LNCAP (cell line): ENCODE data around the gene S100A13.

Experiments
- TF ChIP-seq, protein P1 (sequence below): fragments of 450-650 bp; IDR thresholded peaks from 2 replicates; pipeline ENCODE4 v1.5.1; 2017; ENCODE audit warnings: mild to moderate bottlenecking

The S100A13 gene

DNA sequence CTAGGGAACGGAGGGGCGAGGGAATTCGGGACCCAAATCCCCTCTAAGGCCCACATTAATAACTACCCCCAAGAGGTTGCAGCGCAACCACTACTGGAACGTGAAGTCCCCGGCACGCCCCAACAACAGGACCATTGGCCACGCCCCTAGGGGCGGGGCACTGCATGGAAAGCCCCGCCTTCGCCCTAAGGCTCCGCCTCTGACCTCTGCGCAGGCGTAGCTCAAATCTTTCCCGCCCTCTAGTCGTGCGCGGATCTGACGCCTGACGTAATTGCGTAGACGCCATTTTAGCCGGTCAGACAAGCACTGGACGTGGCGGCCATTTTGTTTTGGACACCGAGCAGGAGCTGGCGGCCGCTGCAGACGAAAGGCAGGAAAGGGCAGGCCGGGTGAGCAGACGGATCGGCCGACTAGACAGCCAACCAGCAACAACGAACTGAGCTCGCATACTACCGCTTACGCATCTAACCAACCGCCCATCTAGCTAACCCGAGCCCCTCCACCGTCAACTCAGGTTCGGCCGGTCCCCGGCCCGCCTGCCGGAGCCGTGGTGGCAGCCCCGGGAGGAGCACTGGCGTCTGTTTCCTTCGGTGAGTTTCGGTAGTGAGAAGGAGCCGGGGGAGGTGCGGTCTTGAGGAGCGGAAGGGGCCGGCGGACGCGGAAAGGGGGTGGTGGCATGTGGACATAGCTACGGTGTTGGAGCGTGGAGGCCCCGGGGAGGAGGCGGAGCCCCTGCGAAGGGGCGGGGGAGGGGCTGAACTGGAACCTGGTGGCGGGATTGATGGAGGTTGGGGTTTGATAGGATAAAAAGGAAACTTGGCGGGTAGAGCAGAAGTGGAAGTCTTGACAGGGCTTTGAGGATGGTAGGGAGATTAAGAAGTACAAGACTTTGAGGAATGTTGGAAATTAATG is 6.7 kb upstream of the S100A13 start, which contains the start of gene CHTOP:
TSS of gene CHTOP (plus strand) at position 313 of the 912 bp plus-strand sequence. CDS start 2,523 bp downstream, outside the sequence.
- TF ChIP-seq, protein P1, sequence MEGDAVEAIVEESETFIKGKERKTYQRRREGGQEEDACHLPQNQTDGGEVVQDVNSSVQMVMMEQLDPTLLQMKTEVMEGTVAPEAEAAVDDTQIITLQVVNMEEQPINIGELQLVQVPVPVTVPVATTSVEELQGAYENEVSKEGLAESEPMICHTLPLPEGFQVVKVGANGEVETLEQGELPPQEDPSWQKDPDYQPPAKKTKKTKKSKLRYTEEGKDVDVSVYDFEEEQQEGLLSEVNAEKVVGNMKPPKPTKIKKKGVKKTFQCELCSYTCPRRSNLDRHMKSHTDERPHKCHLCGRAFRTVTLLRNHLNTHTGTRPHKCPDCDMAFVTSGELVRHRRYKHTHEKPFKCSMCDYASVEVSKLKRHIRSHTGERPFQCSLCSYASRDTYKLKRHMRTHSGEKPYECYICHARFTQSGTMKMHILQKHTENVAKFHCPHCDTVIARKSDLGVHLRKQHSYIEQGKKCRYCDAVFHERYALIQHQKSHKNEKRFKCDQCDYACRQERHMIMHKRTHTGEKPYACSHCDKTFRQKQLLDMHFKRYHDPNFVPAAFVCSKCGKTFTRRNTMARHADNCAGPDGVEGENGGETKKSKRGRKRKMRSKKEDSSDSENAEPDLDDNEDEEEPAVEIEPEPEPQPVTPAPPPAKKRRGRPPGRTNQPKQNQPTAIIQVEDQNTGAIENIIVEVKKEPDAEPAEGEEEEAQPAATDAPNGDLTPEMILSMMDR, result no peak

DNA sequence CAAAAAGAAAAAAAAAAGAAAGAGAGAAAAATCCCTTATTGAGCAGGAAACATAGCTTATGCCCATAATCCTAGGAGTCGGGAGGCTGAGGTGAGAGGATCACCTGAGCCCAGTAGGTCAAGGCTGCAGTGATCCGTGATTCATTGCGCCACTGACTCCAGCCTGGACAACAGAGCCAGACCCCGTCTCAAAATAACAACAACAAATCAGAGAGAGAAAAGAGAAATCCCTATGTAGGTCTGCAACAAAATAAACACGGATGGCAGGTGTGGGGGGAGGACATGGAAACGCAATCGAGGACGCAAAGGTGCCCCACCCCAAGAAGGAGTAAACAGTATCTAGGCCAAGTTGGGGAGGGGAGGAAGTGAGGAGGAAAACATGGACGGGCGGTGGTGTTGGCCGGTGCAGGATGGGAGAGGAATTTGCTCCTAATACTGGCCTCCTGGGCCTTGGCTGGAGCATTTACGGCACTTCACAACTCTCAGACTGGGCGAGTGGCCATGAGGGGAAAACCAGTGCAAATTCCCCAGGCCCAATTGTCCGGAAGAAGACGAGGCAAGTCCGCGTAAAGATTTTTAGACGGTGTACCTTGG is 6.0 kb upstream of the S100A13 start:
- TF ChIP-seq, protein P1, result no peak

DNA sequence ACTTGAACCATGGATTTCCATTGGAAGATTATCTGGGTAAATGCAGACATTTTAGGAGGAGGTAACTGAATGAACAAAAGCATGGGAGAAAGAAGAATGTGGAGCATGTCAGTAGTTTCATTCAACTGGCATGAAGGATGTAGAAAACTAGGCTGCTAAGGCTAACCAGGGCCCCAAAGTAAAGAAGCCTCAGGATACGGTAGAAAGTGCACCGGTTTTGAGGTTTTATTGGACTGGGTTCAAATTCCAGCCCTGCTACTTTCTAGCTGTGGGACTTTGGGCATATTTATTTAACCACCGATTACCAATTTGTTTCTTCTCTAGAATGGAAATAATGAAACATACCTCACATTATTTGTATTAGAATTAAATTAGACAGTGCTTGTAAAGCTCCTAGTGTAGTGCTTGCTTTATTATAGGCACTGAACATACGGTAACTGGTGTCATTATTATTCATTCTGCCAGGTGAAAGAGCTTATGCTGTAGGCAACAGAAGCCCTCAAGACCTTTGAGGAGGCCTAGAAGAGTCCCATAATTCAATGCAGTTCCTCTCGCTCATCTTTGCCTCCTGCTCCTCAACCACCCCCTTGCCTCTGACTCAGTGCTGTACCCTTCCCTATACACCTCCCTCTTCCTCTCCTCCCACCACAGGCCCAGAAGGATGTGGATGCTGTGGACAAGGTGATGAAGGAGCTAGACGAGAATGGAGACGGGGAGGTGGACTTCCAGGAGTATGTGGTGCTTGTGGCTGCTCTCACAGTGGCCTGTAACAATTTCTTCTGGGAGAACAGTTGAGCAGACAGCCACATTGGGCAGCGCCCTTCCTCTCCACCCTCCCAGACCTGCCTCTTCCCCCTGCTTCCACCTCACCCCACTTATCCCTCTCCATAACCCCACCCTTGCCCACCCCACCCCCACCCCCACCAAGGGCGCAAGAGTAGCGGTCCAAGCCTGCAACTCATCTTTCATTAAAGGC is 4.0 kb upstream of the S100A13 start:
- TF ChIP-seq, protein P1, result no peak

DNA sequence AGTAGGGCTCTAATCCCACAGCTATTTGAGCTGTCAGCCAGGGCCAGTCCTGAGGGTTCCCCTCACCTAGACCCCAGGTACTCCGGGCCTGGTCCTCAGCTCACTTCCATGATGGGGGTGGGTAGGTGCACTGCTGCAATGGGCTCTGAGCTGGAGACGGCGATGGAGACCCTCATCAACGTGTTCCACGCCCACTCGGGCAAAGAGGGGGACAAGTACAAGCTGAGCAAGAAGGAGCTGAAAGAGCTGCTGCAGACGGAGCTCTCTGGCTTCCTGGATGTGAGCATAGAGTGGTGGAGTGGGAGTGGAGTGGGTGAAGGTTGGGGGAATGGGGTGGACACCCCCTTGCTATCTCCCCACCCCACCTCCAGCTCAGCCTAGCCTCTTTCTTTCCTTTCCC is 3.1 kb upstream of the S100A13 start:
- TF ChIP-seq, protein P1, result no peak

DNA sequence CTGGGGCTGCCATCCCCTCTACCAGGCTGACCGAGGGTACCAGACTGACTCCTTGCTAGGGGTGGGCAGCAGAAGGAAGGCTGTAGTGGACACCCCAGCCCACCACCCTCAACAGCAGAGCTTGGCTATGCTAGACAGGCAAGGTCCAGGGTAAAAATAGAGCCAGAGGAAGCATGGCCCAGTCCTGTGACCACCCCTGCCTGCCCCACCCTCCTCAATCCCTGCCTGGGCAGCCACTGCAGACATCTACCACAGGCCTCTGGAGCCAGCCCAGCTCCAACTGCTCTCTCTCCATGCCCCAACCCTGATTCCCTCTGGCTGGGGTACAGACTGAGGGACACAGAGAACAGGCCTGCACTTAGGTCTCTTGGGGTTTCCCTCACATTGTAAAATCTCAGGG is 2.7 kb upstream of the S100A13 start:
- TF ChIP-seq, protein P1, result no peak

DNA sequence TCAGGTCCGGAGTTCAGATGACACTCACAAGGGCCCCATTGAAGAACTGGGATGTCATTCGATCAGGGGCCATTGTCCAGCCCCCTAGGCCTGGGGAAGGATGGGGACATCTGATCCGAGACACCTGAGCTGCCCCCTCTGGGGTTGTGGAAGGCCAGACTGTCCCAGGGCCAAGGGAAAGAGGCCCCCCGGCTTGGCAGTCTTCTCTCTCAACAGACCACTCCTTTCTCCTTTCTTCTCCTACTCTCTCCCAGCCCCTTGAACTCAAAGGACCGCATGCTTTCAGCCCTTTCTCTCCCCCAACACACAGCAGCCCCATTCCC is 2.0 kb upstream of the S100A13 start:
- TF ChIP-seq, protein P1, result no peak
